GM12891 (cell line): ENCODE data around the gene PYGO1.
"Not testable (repeated sequence)": the region's sequence is repeated elsewhere in the genome, so short reads cannot be mapped to it uniquely, and the experiment has no call there.

Source experiments
- PAX5 ChIP-seq: IDR thresholded peaks from 2 replicates; pipeline ENCODE4 v1.6.1; 2011; ENCODE audit warnings: low read length, moderate library complexity, mild to moderate bottlenecking; ENCODE audit not compliant: insufficient read depth, severe bottlenecking
- POLR2A ChIP-seq: IDR thresholded peaks from 2 replicates; pipeline ENCODE4 v1.6.1; 2011; ENCODE audit warnings: low read depth, low read length, control low read depth
- POLR2AphosphoS5 ChIP-seq: IDR thresholded peaks from 2 replicates; pipeline ENCODE4 v1.6.1; 2011; ENCODE audit warnings: low read depth, low read length, control low read depth
- POU2F2 ChIP-seq: IDR thresholded peaks from 2 replicates; pipeline ENCODE4 v1.6.1; 2011; ENCODE audit warnings: low read depth, mild to moderate bottlenecking, control low read depth, low read length, moderate library complexity
- TAF1 ChIP-seq: IDR thresholded peaks from 2 replicates; pipeline ENCODE4 v1.6.1; 2011; ENCODE audit warnings: low read depth, low read length, control low read depth

- not testable (repeated sequence) for TF ChIP-seq TAF1, POLR2AphosphoS5, PAX5
- TF ChIP-seq POLR2A (0 out of 2 replicates have a peak, but pooled peaks have one; percentile 27), POU2F2 (0 out of 2 replicates have a peak, but pooled peaks have one; percentile 28)
Measured at GRCh38 chr15:55498109-55498938, 89.8 kb downstream of the PYGO1 start.
